GM18498 (cell line): ENCODE results near the gene STOML3.
A peak's percentile ranks its signal among the peaks of the same experiment; 100 is the strongest.
"Not testable (repeated sequence)": the region's sequence is repeated elsewhere in the genome, so short reads cannot be mapped to it uniquely, and the experiment has no call there.

ENCODE experiments used
- ATAC-seq: cut with Tn5 transposase; IDR thresholded peaks from one replicate; pipeline ENCODE4 v1.9.1; 2021; ENCODE audit warnings: mild to moderate bottlenecking, moderate library complexity; ENCODE audit not compliant: unreplicated experiment

The STOML3 gene, protein sequence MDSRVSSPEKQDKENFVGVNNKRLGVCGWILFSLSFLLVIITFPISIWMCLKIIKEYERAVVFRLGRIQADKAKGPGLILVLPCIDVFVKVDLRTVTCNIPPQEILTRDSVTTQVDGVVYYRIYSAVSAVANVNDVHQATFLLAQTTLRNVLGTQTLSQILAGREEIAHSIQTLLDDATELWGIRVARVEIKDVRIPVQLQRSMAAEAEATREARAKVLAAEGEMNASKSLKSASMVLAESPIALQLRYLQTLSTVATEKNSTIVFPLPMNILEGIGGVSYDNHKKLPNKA

DNA sequence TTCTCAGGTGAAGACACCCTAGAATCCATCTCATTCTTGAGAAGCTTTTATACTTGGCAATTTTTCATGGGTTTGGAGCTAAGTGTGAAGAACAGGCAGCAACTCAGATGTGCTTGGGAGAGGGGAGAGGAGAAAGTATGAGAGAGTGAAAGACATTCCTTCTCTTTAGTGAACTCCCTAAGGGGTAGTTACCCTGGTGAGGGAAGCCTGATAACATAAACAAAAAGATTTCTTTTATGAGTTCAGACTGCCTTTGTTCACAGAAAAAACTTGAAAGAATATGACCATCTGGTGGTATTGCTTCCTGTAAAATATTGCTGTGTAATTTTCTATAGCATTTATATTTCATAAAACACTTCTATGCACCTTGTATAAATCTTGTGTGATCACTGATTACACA is at the start of gene STOML3:
Gene STOML3, minus strand, starts transcription at position 139 of the 400 bp plus-strand sequence. Its CDS starts 110 bp downstream, at position 29.
- ATAC-seq, result no peak

- no peak for ATAC-seq
Observed at GRCh38 chr13:39040206-39040605, 49.6 kb upstream of the STOML3 start.

GRCh38 chr13:39039041-39039440 is 48.4 kb upstream of the STOML3 start:
- no peak for ATAC-seq

DNA sequence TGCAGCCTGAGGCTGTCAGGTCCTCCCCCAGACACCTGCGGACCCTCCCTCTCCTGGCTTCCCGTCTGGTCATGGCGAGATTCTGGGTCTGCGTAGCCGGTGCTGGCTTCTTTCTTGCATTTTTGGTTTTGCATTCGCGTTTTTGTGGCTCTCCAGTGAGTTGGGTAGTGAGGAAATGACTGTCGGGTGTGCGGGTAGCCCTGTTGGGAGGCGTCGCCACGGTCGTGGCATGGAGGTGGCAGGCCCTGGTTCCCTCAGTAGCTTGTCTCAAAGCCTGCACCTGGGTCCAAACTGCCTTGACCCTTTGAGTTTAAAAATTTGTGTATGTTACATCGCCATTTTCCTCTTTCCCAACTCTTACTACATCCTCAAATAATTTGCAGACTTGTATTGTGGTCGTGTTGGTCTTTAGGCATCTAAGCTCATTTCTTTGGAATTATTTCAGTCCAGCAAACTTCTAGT is 48.0 kb upstream of the STOML3 start:
- peak; percentile 43 for ATAC-seq

DNA sequence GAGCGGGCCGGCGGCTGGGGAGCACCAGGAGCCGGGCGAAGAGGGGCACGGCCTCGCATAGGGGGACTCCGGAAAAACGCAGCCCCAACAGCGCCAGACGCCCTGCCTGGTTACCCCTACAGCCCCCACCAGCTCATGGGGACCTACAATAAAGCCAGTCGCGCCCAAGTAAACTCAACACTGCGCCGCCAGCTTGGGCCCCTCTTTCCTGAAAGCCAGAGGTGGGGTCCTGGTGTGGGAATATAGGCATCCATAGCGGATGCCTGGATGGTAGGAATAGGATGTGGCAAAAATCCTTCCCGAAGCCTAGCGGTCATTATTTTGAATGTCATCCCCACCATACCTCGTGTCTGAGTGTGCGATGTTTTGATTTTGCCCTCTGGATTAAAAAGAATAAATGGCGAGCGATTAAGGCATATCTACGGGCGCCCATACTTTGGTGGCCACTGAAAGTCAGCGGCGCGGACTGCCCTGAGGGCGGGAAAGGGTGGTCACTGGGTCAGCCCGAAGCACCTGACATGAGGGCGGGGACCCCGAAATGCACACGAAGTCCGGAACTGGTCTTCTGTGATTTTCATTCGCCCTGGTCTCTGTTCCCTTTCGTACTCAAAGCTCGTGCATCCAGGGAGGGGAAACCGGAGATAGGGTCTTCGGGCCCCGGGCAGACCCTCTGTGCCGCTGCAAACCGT is 47.4 kb upstream of the STOML3 start, which contains the start of the genes NHLRC3 and PROSER1:
Gene NHLRC3, plus strand, starts transcription at position 577 of the 689 bp plus-strand sequence. CDS start 184 bp downstream, outside the sequence.
Gene PROSER1, minus strand, starts transcription at position 210 of the 689 bp plus-strand sequence. CDS start 847 bp downstream, outside the sequence.
- ATAC-seq, result peak; percentile 76

DNA sequence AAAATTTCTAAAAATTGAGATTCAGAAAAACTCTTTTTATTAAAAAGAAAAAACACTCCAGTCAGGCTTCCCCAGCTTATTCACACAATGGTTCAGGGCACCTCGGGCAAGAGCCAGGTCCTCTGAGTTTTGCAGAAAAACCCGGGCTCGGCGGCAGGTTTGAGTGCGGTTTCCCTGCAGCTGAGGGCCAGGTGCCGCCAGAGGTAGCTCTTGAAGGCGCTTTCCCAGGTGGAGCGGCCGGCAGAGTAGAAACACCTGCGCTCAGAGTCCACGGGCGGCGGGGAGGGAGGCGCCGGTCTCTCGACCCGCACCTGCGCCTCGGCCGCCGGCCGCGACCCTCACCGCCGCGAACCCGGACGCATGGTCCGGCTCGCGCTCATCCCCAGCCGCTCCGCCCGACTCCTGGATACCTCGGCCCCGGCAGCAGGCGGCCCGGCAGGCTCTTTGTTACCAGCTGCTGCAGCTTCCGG is 46.8 kb upstream of the STOML3 start:
- peak; percentile 33 for ATAC-seq

- no peak for ATAC-seq
Observed at GRCh38 chr13:39036212-39036611, 45.6 kb upstream of the STOML3 start.

- no peak for ATAC-seq
Observed at GRCh38 chr13:39035799-39036198, 45.2 kb upstream of the STOML3 start.

- ATAC-seq, result no peak
Observed at GRCh38 chr13:39035204-39035603, 44.6 kb upstream of the STOML3 start.

GRCh38 chr13:39034085-39034484 is 43.5 kb upstream of the STOML3 start:
- ATAC-seq, result no peak

DNA sequence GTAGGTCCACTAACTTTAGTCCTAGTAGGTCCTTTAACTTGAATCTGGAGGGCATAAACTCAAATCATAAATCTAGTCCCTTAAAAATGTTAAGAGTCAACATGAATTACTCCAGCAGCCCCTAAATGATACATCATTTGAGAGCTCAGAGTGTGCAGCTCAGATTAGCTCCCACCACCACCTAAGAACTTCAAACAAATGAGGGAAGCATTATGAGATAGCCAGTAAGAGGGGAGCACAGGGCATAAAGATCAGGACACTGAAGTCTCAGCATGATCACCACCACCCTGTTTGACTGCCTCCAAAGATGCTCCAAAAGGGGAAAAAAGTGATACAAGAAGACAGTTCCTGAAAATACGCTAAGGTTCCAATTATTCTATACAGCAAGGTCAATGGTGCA is 41.5 kb upstream of the STOML3 start:
- no peak for ATAC-seq

- no peak for ATAC-seq
Observed at GRCh38 chr13:39025433-39025839, 34.8 kb upstream of the STOML3 start.

- ATAC-seq, result no peak
Observed at GRCh38 chr13:39023761-39024160, 33.1 kb upstream of the STOML3 start.

DNA sequence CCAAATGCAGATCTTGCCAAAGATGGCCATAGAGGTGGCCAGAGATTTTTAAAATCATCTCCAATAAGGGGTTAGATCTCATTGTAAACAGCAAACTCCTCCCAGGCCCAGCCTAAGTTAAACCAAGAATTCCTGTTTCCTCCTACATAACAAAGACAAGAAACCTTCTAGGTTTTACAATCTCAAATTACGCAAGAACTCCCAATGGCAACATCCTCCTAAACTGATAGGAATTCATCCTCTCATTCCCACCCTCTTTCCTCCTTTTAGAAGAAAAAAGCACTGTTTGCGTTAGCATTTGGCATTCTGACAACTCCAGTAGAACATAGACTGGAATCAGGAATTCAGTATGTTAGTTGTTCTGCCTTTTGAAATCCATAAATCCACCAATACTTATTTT is 32.7 kb upstream of the STOML3 start:
- ATAC-seq, result no peak

DNA sequence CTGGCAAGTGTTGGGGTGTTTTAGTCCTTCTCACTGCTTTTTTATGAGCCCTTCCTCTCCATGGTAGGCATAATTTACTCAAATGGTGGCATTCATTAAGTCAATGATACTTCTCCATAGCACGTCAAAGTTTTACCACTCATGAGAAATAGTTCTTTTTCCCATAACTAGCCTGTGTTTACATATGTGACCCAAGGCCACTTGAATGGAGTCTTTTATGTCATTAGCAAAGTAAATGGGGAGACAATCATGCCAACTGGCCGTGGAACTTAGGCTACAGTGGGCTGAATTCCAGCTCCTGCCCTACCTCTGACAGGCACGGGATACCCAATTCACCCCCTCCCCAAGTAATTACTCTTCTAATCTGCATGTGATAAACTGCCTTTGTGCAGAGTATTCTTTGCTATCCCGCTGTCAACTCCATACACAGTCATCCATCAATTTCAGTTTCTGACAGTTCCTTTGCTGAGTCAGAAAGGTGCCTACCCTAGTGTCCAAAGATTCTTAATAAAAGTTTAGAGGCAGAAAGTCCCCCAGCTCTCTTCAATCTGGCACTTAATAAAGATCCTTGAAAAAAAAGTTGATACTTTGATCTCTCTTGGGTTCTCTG is 30.3 kb upstream of the STOML3 start:
- ATAC-seq, result no peak

GRCh38 chr13:39016787-39017186 is 26.2 kb upstream of the STOML3 start:
- peak; percentile 78 for ATAC-seq

- ATAC-seq, result peak; percentile 97
Observed at GRCh38 chr13:39016087-39016486, 25.5 kb upstream of the STOML3 start.

DNA sequence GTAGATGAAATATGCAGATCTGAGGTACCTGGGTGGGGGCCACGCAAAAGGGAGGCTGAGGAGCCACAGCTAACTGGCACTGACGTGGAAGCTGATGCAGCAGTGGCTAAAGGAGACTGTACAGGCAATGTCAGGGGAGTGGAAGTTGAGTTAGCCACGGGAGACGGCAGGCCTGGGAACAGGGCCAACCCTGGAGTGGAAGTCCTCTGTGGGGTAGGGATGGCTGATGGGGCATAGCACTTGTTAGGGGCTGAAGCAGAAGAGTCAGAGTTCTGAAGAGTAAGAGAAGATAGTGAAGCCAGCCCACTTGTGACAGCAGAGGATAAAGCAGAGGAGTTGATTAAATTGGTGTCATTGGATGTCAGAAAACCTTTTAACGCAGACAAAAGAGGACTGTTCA is 22.8 kb upstream of the STOML3 start:
- ATAC-seq, result no peak

DNA sequence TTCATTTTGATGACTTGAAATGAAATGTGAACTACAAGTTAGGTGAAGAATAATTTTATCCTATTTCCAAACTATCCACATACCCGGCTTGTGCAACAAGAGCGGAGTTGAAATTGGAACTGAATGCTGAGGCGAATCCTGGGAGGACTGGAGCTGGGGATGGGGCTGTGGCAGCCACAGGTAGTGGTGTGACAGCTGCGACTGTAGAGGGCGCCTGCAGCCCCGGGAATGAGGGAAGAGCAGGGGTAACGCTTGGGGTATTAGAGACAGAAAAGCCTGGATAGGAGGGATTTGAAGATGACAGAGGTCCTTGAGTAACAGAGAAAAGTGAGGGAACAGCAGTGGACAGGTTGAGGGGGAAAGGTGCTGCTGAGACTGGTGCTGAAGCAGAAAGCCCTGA is 22.0 kb upstream of the STOML3 start:
- ATAC-seq, result no peak

GRCh38 chr13:39006371-39007111 is 15.9 kb upstream of the STOML3 start:
- not testable (repeated sequence) for ATAC-seq

DNA sequence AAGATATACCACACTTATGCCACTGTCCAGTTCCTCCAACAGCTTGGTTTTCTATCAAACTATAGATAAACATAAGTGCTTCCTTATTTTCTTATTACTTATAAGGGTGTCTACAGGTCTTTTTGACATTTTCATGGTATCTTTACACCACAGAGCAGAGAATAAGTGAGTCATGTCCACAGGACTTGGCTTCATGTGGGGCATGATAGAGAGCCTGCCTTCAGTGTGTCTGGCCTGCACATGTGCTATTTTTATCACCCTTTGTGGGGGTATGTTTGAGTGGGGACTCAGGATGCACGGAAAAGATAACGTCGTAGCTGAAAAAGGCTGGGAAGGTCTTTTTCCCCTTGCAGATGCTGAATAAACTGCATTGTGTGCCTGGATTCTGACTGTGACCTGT is 8.1 kb upstream of the STOML3 start:
- ATAC-seq, result no peak
